BJ (cell line): ENCODE results near the gene HIVEP3. TPM values are rescaled to one million over a fixed set of nuclear protein-coding genes. Genes with fewer than 3 reads are reported as not detected.
A peak's percentile ranks its signal among the peaks of the same experiment; 100 is the strongest.

Experiments used
- CTCF ChIA-PET: fragments of 350-600 bp; formaldehyde crosslinking; extraction: SDS; loops from one replicate; lab custom pipeline; 2021; ENCODE audit warnings: antibody characterized with exemption, inconsistent platforms; lab: Yijun Ruan, JAX
- POLR2A ChIA-PET: fragments of 300-600 bp; sonication (Branson Sonifier 250); formaldehyde crosslinking; extraction: SDS; loops from one replicate; lab custom pipeline; 2021; ENCODE audit warnings: antibody characterized with exemption; lab: Charles Lee
- DNase-seq: peaks from one replicate; pipeline ENCODE4 v3.0.0-alpha.2; 2011; ENCODE audit warnings: low read depth
- H3K27me3 ChIP-seq: 2 replicates; pipeline ENCODE4 v1.6.0; 2011; ENCODE audit warnings: low read length; ENCODE audit not compliant: control insufficient read depth, insufficient read depth
- H3K36me3 ChIP-seq: 2 replicates; pipeline ENCODE4 v1.5.1; 2011; ENCODE audit warnings: low read length; ENCODE audit not compliant: control insufficient read depth, insufficient read depth
- H3K4me3 ChIP-seq: 2 replicates; pipeline ENCODE4 v1.5.1; 2011; ENCODE audit warnings: low read depth, mild to moderate bottlenecking, control low read depth, low read length
- CTCF ChIP-seq: IDR thresholded peaks from 2 replicates; pipeline ENCODE4 v1.5.1; 2011; ENCODE audit warnings: low read depth, mild to moderate bottlenecking, control low read depth, inconsistent platforms, low read length, moderate library complexity; ENCODE audit not compliant: insufficient read depth
- polyA plus RNA-seq: library from polyadenylated mRNA; depleted of rRNA; stranded (reverse); fragments of >200 nt; gene quantifications from 2 replicates; pipeline ENCODE4 v1.2.3, GENCODE V29; 2011

Gene HIVEP3
- polyA plus RNA-seq, 1 experiment, result 4.0 TPM

GRCh38 chr1:41819069-41819468, 99.7 kb downstream of the HIVEP3 start:
- no peaks in the 10 kb centered on the region; the same call in 1 of the 2 replicates for H3K27me3 ChIP-seq
- H3K4me3 ChIP-seq, result no peak overlapping the region
- ChIA-PET CTCF (no interaction called here), POLR2A (interaction anchor here (0.6 kb wide), 1 partner anchor 34 kb away, joined by 3 read pairs; no protein-coding TSS in a partner anchor)
- TF ChIP-seq CTCF, result no peak
- no peak for DNase-seq
- H3K36me3 ChIP-seq, result no peaks in the 10 kb centered on the region

GRCh38 chr1:41816061-41816460, 102.7 kb downstream of the HIVEP3 start:
- Histone ChIP-seq H3K36me3 (no peaks in the 10 kb centered on the region), H3K27me3 (no peaks in the 10 kb centered on the region; the same call in 1 of the 2 replicates), H3K4me3 (no peak overlapping the region)
- CTCF ChIA-PET, result interaction anchor here (0.7 to 0.8 kb wide), 2 partner anchors 10 to 135 kb away, joined by 3 to 4 read pairs; no protein-coding TSS in a partner anchor
- TF ChIP-seq CTCF, result no peak
- no peak for DNase-seq
- POLR2A ChIA-PET, result no interaction called here

DNA sequence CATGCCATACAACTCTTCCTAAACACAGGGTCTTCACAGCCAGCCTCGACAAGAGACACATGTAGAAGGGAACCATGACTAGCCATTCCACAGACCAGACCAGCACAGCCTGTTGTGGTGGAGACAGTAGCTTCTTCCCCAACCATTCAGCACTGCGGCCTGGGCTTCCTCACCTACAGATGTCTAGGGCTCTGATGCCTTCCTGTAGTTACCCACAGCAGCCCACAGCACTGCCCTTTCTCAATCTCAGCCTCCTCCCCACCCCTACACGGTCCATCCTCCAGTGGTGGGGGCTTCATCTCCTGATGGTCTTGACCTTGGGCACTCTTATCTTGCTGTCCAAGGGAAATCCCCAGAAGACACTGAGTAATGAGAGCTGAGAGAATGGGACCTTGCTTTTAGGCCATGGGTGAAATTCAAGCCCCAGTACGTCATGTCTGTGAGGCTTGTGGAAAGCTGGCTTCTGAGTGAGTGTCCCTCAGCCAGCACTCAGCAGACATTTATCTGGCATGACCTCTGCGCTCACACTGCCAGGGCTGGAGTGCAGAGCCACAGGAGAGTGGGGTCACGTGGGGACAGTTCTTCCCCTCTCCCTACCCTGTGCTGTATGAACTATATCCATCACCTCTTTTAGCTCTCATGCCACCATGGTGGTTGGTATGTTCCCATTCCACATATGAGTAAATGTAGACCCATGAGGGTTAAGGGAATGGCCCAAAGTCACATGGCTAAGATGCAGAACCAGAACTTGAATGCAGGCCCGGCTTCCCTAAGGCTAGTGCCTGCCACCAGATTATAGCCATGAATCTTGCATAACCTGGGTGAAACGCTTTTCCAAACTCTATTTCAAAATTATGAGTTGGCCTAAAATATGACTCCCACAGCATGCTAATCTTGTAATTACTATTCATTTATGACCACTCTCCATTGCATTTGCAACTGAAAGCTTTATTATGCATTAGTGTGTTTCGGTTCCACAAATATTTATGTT, 104.7 kb downstream of the HIVEP3 start:
- POLR2A ChIA-PET, result no interaction called here
- TF ChIP-seq CTCF, result no peak
- no peak overlapping the region for H3K4me3 ChIP-seq
- no peak for DNase-seq
- CTCF ChIA-PET, result interaction anchor here (1.1 kb wide), 1 partner anchor 240 kb away, joined by 3 read pairs; no protein-coding TSS in a partner anchor
- H3K27me3 ChIP-seq, result no peaks in the 10 kb centered on the region; the same call in 1 of the 2 replicates
- no peaks in the 10 kb centered on the region for H3K36me3 ChIP-seq

DNA sequence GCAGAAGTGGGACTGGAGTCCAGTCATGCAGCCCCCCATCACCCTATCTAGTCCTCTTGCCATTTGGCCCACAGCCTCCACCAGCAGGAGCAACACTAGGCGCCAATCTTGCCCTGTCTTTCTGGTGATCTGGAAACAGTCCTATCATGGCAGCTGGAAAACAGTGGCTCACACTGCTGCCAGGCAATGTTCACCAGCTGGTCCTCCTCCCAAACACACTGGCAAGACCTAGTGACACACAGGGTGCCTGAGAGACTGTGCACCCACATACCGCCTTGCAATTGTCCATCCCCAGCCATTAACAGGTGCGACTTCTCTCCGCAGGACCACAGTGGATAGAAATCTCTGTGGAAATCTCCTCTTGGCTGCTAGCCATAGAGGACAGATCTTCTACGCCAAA, 105.5 kb downstream of the HIVEP3 start:
- ChIA-PET POLR2A (no interaction called here), CTCF (interaction anchor here (0.6 to 1.8 kb wide), 2 partner anchors 236 to 360 kb away, joined by 3 to 10 read pairs; no protein-coding TSS in a partner anchor)
- no peak for DNase-seq
- TF ChIP-seq CTCF, result no peak
- Histone ChIP-seq H3K27me3 (no peaks in the 10 kb centered on the region; the same call in 1 of the 2 replicates), H3K36me3 (no peaks in the 10 kb centered on the region), H3K4me3 (no peak overlapping the region)

- Histone ChIP-seq H3K36me3 (no peaks in the 10 kb centered on the region), H3K27me3 (no peaks in the 10 kb centered on the region), H3K4me3 (no peak overlapping the region)
- no peak for TF ChIP-seq CTCF
- DNase-seq, result peak; percentile 76
- ChIA-PET POLR2A (no interaction called here), CTCF (interaction anchor here (0.6 to 1.9 kb wide), 21 partner anchors 8 to 562 kb away, joined by 3 to 10 read pairs (median 4); no protein-coding TSS in a partner anchor)
Measured at GRCh38 chr1:41812453-41812852, 106.3 kb downstream of the HIVEP3 start.
